Esophagus mucosa (tissue), 1 donor: ENCODE measurements around the gene VPS26A. TPM values are rescaled to one million over a fixed set of nuclear protein-coding genes. Genes with fewer than 3 reads are reported as not detected.

Source experiments
- ATAC-seq: fragments of 200-7000 bp; cut with Tn5 transposase; one replicate; pipeline ENCODE4 v1.9.1; 2020
- total RNA-seq: library from RNA; stranded (reverse); gene quantifications from one replicate; pipeline ENCODE4 v1.2.4, GENCODE V29; 2023
- donor health status: DM: yes; HTN: yes; CAD: no.

The VPS26A gene
- total RNA-seq, 1 donor from 2014 or later: 42.2 TPM

- ATAC-seq: peak; percentile 52
Measured at GRCh38 chr10:69179089-69179742, 55.2 kb downstream of the VPS26A start.

GRCh38 chr10:69179743-69180524 is 56.0 kb downstream of the VPS26A start, which contains the start of gene SUPV3L1:
Gene SUPV3L1 (plus strand): TSS chr10:69180234. CDS start chr10:69180292, 58 bp downstream.
- peak; percentile 96 for ATAC-seq

GRCh38 chr10:69180525-69181204 is 56.7 kb downstream of the VPS26A start:
- no peak for ATAC-seq

GRCh38 chr10:69181433-69181832 is 57.5 kb downstream of the VPS26A start:
- no peak for ATAC-seq

GRCh38 chr10:69182005-69182404 is 58.0 kb downstream of the VPS26A start:
- ATAC-seq: no peak

- ATAC-seq: no peak
Measured at GRCh38 chr10:69186524-69186923, 62.5 kb downstream of the VPS26A start.

- no peak for ATAC-seq
Measured at GRCh38 chr10:69201045-69201444, 77.1 kb downstream of the VPS26A start.

GRCh38 chr10:69202332-69202731 is 78.4 kb downstream of the VPS26A start:
- ATAC-seq: no peak

DNA sequence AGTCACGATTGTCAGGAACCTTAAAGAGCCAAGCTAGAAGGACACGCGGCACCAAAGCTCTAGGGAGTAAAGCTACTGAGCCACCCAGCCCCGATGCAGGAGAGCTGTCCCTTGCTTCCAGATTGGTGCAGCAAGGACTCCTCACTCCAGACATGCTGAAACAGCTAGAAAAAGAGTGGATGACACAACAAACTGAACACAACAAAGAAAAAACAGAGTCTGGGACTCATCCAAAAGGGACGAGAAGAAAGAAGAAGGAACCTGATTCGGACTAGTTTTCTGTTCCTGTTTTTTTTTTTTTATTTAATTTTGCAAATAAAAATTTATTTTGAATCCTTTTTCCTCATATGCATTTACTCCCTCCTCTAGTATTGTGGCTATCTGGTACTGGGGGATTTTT is 84.8 kb downstream of the VPS26A start:
- no peak for ATAC-seq

- no peak for ATAC-seq
Measured at GRCh38 chr10:69209787-69210484, 86.0 kb downstream of the VPS26A start.

DNA sequence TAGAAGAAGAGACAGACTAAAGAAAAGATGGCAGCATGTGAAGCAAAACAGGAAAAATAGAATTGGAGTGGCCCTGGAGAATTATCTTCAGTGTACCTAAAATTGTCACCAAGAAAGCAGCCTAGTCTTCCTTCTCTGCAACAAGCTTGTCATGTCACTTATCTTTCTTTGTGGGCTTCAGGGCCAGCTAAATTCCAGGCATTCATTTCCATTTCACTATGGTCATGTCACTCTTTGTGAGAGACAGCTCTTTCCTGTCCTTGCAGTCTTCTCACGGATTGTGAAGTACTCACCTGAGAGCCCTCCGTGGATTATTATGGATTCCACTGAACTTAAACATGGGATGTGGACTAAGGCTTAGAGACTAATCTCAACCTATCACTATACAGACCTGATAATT is 87.1 kb downstream of the VPS26A start:
- no peak for ATAC-seq

DNA sequence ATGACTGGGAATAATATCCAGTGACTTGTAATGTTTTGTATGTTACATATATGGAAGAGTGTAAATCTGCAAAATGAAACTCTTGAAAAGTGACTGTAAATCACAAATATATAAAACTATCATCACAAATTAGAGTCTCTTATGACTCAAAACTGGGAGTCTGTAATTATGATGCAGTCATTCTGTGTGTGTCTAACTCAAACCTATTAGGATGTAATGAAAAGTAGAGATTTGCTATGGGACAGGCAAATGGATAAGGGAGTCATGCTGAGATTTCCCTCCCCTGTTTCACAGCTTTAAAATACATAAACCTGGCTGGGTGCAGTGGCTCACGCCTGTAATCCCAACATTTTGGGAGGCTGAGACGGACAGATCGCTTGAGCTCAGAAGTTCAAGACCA is 87.5 kb downstream of the VPS26A start:
- no peak for ATAC-seq

GRCh38 chr10:69213591-69214311 is 89.8 kb downstream of the VPS26A start:
- no peak for ATAC-seq

- ATAC-seq: no peak
Measured at GRCh38 chr10:69214666-69215131, 90.7 kb downstream of the VPS26A start.

DNA sequence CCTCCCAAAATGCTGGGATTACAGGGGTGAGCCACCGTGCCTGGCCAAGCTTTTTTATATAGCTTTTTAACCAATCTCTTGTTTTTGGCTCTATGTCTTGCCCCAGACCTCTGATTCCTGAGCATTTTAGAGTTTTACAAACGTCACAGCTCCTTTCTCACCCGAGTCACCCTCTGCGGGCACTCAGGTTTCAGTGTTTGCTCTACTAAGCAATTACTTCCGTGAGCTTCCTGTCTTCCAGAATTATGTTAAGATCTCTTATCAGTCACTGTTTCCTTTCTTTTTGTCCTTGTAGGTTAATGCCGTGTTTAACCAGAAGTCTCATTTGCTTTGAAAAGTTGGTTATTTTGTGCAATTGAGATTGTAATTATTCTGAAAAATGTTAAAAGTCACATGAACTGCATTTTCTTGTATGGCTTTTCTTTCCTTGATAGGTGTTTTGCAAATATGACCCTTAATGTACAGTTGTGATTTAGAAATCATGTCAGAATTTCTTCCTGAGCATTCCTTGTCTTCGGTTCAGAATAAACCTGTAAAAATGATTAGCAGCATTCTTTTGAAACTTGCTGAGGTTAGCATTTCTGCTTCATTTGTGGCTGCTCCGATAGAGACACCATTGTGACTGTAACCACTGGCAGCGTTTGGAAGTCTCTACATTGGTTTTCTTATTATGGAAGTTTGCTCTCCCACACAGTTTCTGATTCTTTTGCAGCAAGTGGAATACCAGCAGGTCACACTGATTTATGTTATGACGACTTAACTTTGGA is 91.6 kb downstream of the VPS26A start:
- no peak for ATAC-seq

GRCh38 chr10:69216577-69217118 is 92.7 kb downstream of the VPS26A start:
- ATAC-seq: no peak

- peak; percentile 93 for ATAC-seq
Measured at GRCh38 chr10:69217119-69217754, 93.3 kb downstream of the VPS26A start.

DNA sequence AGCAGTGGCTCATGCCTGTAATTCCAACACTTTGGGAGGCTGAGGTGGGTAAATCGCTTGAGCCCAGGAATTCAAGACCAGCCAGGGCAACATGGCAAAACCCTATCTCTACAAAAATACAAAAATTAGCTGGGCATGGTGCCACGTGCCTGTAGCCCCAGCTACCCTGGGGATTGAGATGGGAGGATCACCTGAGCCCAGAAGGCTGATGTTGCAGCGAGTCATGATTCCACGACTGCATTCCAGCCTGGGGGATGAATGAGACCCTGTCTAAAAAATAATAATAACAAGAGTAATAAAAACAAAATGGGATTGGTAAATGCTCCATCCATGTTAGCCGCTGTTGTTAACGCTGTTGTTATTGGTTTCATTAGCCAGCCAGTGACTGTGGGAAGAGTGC is 94.9 kb downstream of the VPS26A start:
- ATAC-seq: no peak

GRCh38 chr10:69220041-69220451 is 96.1 kb downstream of the VPS26A start, which contains the start of gene HKDC1:
Gene HKDC1 (plus strand): TSS chr10:69220332. CDS start chr10:69220436, 104 bp downstream.
- ATAC-seq: no peak

DNA sequence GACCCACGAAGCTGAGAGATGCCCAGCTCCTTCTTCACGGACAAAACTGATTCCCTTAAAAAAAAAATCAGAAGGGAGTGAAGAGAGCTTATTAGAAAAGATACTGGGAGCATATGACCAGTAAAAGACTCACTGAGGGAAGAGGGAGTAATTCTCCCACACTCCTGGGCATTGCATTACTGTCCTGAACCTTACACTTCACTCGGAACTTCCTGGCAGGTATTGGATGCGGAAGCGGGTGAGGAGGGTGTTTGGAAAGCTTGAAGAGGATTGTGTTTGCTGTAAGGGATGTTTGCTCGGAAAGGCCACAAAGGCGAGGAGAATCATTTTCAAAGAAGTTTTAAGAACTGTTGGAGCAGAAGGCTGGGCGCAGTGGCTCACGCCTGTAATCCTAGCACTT is 96.5 kb downstream of the VPS26A start:
- ATAC-seq: no peak
